SK-N-SH treated with all-trans-retinoic acid at 6 μM for 48 hours (cell line): ENCODE results near the gene RBP2.

Experiments used
- ARNTL ChIP-seq: fragments of 450-650 bp; formaldehyde crosslinking; IDR thresholded peaks from 2 replicates; pipeline ENCODE4 v1.5.0; 2020; ENCODE audit warnings: low read depth, mild to moderate bottlenecking, moderate library complexity, borderline replicate concordance
- CSDC2 ChIP-seq: fragments of 250-450 bp; sonication (Bioruptor Pico); IDR thresholded peaks from 2 replicates; pipeline ENCODE4 v1.5.0; 2020; ENCODE audit warnings: mild to moderate bottlenecking, moderate library complexity
- GLIS3 ChIP-seq: fragments of 250-450 bp; sonication (Bioruptor Pico); IDR thresholded peaks from 2 replicates; pipeline ENCODE4 v1.5.0; 2020; ENCODE audit warnings: mild to moderate bottlenecking, moderate library complexity
- PATZ1 ChIP-seq: fragments of 250-450 bp; sonication (Bioruptor Pico); IDR thresholded peaks from 2 replicates; pipeline ENCODE4 v1.8.0; 2020; ENCODE audit warnings: mild to moderate bottlenecking, moderate library complexity, borderline replicate concordance
- RARB ChIP-seq: fragments of 250-450 bp; sonication (Bioruptor Pico); IDR thresholded peaks from 2 replicates; pipeline ENCODE4 v1.8.0; 2021; ENCODE audit warnings: mild to moderate bottlenecking, moderate library complexity
- SNAI2 ChIP-seq: fragments of 250-450 bp; sonication (Bioruptor Pico); IDR thresholded peaks from 2 replicates; pipeline ENCODE4 v1.5.0; 2020; ENCODE audit warnings: mild to moderate bottlenecking, moderate library complexity
- TCF4 ChIP-seq: fragments of 250-450 bp; sonication (Bioruptor Pico); IDR thresholded peaks from 2 replicates; pipeline ENCODE4 v1.8.0; 2021; ENCODE audit warnings: mild to moderate bottlenecking, moderate library complexity, borderline replicate concordance
- ZFP3 ChIP-seq: fragments of 250-450 bp; sonication (Bioruptor Pico); IDR thresholded peaks from 2 replicates; pipeline ENCODE4 v1.5.0; 2020; ENCODE audit warnings: mild to moderate bottlenecking, moderate library complexity
- ZFP30 ChIP-seq: fragments of 450-650 bp; formaldehyde crosslinking; IDR thresholded peaks from 2 replicates; pipeline ENCODE4 v1.5.0; 2022; ENCODE audit warnings: mild to moderate bottlenecking, moderate library complexity
- ZNF70 ChIP-seq: fragments of 450-650 bp; formaldehyde crosslinking; IDR thresholded peaks from 2 replicates; pipeline ENCODE4 v1.5.0; 2020; ENCODE audit warnings: mild to moderate bottlenecking, moderate library complexity
- TF ChIP-seq, protein P1 (sequence below): fragments of 250-450 bp; sonication (Bioruptor Pico); IDR thresholded peaks from 2 replicates; pipeline ENCODE4 v1.5.1; 2021; ENCODE audit warnings: mild to moderate bottlenecking, moderate library complexity

GRCh38 chr3:139433089-139433488 is 43.2 kb downstream of the RBP2 start:
- TF ChIP-seq PATZ1 (CRISPR knock-in tag): no peak
- no peak for TF ChIP-seq TCF4 (CRISPR knock-in tag)
- TF ChIP-seq ZFP30 (CRISPR knock-in tag): no peak
- no peak for TF ChIP-seq ZFP3 (CRISPR knock-in tag)
- no peak for TF ChIP-seq SNAI2 (CRISPR knock-in tag)
- no peak for TF ChIP-seq ARNTL (CRISPR knock-in tag)
- TF ChIP-seq GLIS3 (CRISPR knock-in tag): no peak
- TF ChIP-seq RARB (CRISPR knock-in tag): no peak
- TF ChIP-seq CSDC2 (CRISPR knock-in tag): no peak
- TF ChIP-seq, protein P1, sequence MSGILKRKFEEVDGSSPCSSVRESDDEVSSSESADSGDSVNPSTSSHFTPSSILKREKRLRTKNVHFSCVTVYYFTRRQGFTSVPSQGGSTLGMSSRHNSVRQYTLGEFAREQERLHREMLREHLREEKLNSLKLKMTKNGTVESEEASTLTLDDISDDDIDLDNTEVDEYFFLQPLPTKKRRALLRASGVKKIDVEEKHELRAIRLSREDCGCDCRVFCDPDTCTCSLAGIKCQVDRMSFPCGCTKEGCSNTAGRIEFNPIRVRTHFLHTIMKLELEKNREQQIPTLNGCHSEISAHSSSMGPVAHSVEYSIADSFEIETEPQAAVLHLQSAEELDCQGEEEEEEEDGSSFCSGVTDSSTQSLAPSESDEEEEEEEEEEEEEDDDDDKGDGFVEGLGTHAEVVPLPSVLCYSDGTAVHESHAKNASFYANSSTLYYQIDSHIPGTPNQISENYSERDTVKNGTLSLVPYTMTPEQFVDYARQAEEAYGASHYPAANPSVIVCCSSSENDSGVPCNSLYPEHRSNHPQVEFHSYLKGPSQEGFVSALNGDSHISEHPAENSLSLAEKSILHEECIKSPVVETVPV (CRISPR knock-in tag): no peak
- TF ChIP-seq ZNF70 (CRISPR knock-in tag): no peak
